BLaER1 treated with 17β-estradiol and CSF1 and Interleukin-3, amounts not matched to agents 10 nM and 100 nM (cell line): ENCODE data around the gene HHIPL1.

ENCODE experiments used
- H3K27ac ChIP-seq, 11 experiments: shearing (Covaris generic); formaldehyde crosslinking; 2 replicates each; pipeline ENCODE4 v1.8.1; 2022
- H3K27me3 ChIP-seq, 11 experiments: shearing (Covaris generic); formaldehyde crosslinking; 2 replicates each; pipeline ENCODE4 v1.8.1; 2022
- H3K36me3 ChIP-seq, 11 experiments: shearing (Covaris generic); formaldehyde crosslinking; 2 replicates each; pipeline ENCODE4 v1.8.1; 2022
- H3K4me1 ChIP-seq, 10 experiments: shearing (Covaris generic); formaldehyde crosslinking; 2 replicates each; pipeline ENCODE4 v1.8.1; 2022
- H3K4me2 ChIP-seq, 11 experiments: shearing (Covaris generic); formaldehyde crosslinking; 2 replicates each; pipeline ENCODE4 v1.8.1; 2022
- H3K4me3 ChIP-seq, 10 experiments: shearing (Covaris generic); formaldehyde crosslinking; 2 replicates each; pipeline ENCODE4 v1.8.1; 2022
- H3K9ac ChIP-seq, 11 experiments: shearing (Covaris generic); formaldehyde crosslinking; 2 replicates each; pipeline ENCODE4 v1.8.1; 2022
- H3K9me3 ChIP-seq, 11 experiments: shearing (Covaris generic); formaldehyde crosslinking; replicated peaks in 1 of 11; 2 replicates each; pipeline ENCODE4 v1.8.1; 2022
- H4K20me1 ChIP-seq, 11 experiments: shearing (Covaris generic); formaldehyde crosslinking; 2 replicates each; pipeline ENCODE4 v1.8.1; 2022
- Cebpa-rat ChIP-seq, 11 experiments: shearing (Covaris generic); IDR thresholded peaks; 2 replicates each; pipeline ENCODE4 v1.8.1; 2022

The HHIPL1 gene

DNA sequence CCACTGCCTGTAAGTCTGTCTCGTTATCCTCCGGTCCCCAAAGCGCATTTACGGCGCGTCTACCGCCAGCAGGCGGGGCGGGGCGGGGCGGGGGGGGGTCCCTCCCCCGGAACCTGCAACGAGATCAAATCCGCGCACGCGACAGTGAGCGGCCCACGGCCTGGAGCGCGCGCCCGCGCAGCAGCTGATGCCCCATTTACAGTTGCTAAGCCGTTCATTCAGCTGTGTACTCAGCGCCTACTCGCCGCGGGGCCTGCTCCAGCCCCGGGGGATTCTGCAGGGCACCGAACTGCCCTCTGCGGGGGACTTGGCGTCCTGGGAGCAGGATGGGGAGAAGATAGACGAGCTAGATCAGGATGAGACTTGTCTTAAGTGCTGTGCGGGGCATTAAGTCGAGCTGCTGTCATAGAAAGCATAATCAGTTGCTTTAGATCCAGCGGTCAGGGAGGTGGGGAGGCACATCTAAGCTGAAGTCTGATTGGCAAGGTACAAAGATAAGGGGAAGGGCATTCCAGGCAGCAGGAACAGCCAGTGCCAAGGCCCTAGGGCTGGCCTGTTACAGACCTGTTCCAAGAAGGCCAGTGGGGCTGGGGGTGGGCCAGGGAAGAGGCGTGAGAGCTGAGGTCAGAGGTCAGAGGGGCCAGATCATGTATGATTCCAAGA is 39.5 kb upstream of the HHIPL1 start:
- Histone ChIP-seq H3K36me3 (no peaks in the 10 kb centered on the region), H3K4me2 (peak overlapping the region; percentile 79 to 97 (median 95)), H3K27me3 (peaks cover 0 to 4% (median 0%) of the 10 kb centered on the region in 11 experiments; a peak in 1 of 22 replicates), H3K9me3 (no peaks in the 10 kb centered on the region), H3K4me1 (peaks cover 32 to 48% (median 47%) of the 10 kb centered on the region in 10 experiments), H3K4me3 (peak overlapping the region; percentile 77 to 94 (median 88)), H4K20me1 (peaks cover 0 to 43% (median 17%) of the 10 kb centered on the region in 11 experiments; a peak in 14 of 22 replicates), H3K27ac (peak overlapping the region in 10 of 11 experiments; percentile 69 to 92 (median 90); a peak in 19 of 22 replicates), H3K9ac (peak overlapping the region; percentile 80 to 95 (median 91))
- no peak for TF ChIP-seq Cebpa-rat (IDR thresholded peaks at IDR 0.05)

DNA sequence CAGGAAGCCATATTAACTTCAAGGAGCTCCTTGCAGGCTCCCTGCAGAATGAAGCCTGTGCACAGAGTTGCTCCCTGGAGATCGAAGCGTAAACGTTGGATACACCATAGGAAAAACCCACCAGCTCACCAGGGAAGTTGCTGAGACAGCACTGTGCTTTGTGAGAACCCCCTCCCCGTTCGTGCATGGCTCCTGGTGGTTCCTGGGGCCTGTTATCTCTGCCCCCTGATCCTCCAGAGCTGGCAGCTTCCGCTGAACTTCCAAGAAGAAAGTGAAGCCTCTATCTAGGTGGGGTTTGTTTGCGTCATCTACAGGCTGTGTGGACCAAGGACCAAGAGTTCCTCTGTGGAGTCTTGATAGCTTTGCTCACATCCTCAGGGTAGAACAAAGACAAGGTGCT is 38.6 kb upstream of the HHIPL1 start:
- peak overlapping the region; percentile 79 to 97 (median 95); a peak in 20 of 22 replicates for H3K4me2 ChIP-seq
- peaks cover 29 to 39% (median 38%) of the 10 kb centered on the region in 10 experiments for H3K4me1 ChIP-seq
- H3K27me3 ChIP-seq, result peaks cover 0 to 4% (median 0%) of the 10 kb centered on the region in 11 experiments; a peak in 1 of 22 replicates
- H3K36me3 ChIP-seq, result no peaks in the 10 kb centered on the region
- H3K9ac ChIP-seq, result peak overlapping the region in 7 of 11 experiments; percentile 89 to 95 (median 92); a peak in 12 of 22 replicates
- H4K20me1 ChIP-seq, result peaks cover 0 to 37% (median 17%) of the 10 kb centered on the region in 11 experiments; a peak in 14 of 22 replicates
- H3K27ac ChIP-seq, result peak overlapping the region in 3 of 11 experiments; percentile 69 to 92 (median 90); a peak in 2 of 22 replicates
- TF ChIP-seq Cebpa-rat (IDR thresholded peaks at IDR 0.05), result no peak
- no peaks in the 10 kb centered on the region for H3K9me3 ChIP-seq
- H3K4me3 ChIP-seq, result peak overlapping the region in 6 of 10 experiments; percentile 84 to 94 (median 90); a peak in 5 of 20 replicates

DNA sequence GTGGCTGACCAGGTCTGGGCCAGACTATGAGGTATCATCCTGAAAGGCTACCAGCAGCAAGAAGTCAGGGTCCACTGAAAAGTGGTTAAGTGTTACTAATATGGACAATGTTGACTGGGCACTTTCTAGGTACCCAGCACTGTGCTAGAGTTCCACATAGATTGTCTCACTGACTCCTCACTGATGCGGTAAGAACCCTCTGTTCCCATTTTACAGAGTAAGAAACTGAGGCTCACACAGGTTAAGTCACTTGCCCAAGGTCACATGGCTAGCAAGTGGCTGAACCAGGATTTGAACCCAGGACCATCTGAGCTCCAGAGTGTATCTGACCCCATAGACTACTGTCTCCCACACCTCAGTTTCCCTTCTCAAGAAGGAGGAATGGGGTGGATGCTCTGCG is 36.3 kb upstream of the HHIPL1 start:
- H3K4me1 ChIP-seq, result peaks cover 8 to 17% (median 16%) of the 10 kb centered on the region in 10 experiments; a peak in 19 of 20 replicates
- TF ChIP-seq Cebpa-rat (IDR thresholded peaks at IDR 0.05), result no peak

DNA sequence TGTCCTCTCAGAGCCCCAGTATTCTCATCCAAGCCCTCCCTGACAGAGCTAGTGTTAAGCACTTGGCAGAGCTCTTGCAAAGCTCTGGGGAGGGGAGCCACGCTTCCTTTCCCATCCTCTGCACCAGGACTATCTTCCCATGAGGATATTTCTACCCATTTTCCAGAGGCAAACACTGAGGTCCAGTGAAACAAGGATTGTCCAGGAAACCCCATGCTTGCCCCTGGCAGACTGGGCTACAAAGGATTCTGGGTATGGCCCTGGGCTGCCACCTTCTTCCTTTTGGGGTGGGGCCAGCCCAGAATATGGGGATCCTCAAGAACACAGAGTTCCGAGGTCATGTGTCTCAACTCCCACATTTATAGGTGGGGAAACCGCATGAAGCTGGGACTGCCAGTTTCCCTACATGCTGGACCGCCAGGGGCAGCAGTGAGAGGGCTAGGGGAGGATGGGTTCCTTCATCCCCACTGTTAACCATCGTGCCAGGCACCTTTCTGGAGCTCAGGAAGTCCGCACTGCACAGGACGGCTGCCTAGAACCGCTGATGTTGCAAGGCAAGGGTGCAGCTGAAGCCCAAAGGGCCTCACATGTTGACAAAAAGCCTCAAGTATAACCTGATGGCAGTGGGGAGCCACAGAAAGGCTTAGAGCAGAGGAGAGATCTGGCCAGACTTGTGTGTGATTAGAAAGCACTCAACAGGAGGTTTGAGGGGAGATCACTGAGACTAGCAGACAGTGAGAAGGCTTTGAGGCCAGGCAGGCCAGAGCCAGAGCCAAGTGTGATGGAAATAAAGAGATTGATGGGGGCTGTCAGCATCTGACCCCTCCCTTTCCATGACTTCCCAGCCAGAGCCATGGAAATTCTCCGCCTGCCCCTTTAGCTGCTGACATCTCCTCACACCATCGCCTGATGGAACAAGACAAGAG is 35.4 kb upstream of the HHIPL1 start:
- H3K9me3 ChIP-seq, result no peaks in the 10 kb centered on the region
- H3K36me3 ChIP-seq, result no peaks in the 10 kb centered on the region
- peaks cover 0 to 21% (median 0%) of the 10 kb centered on the region in 11 experiments; a peak in 6 of 22 replicates for H4K20me1 ChIP-seq
- H3K27me3 ChIP-seq, result no peaks in the 10 kb centered on the region
- H3K4me2 ChIP-seq, result no peak overlapping the region
- H3K4me3 ChIP-seq, result no peak overlapping the region
- H3K27ac ChIP-seq, result no peak overlapping the region
- H3K4me1 ChIP-seq, result peaks cover 8 to 16% (median 15%) of the 10 kb centered on the region in 10 experiments; a peak in 19 of 20 replicates
- no peak for TF ChIP-seq Cebpa-rat (IDR thresholded peaks at IDR 0.05)
- H3K9ac ChIP-seq, result no peak overlapping the region

More for the DNA sequence above, 36.3 kb upstream of the HHIPL1 start:
- Histone ChIP-seq H3K36me3 (no peaks in the 10 kb centered on the region), H3K9ac (no peak overlapping the region), H3K27ac (no peak overlapping the region), H3K27me3 (peaks cover 0 to 1% (median 0%) of the 10 kb centered on the region in 11 experiments; a peak in 1 of 22 replicates), H3K4me3 (no peak overlapping the region), H3K4me2 (no peak overlapping the region), H4K20me1 (peaks cover 0 to 21% (median 0%) of the 10 kb centered on the region in 11 experiments; a peak in 6 of 22 replicates), H3K9me3 (no peaks in the 10 kb centered on the region)

DNA sequence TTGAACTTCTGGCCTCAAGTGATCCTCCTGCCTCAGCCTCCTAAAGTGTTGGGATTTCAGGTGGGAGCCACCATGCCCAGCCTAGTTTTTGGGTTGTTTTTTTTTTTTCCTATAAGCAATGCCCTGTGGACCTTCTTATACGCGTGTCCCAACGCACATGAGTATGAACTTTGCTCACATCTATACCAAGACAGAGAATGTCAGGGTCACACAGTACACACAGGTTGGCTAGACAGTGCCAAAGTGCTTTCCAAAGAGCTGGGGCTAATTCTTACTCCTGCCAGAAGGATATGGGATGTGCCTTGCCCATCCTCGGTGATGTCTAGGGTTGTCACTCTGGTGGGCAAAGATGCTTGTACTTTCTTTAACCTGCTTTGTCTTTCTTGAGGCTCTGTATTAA is 33.3 kb upstream of the HHIPL1 start:
- no peaks in the 10 kb centered on the region for H3K9me3 ChIP-seq
- H4K20me1 ChIP-seq, result peaks cover 0 to 15% (median 0%) of the 10 kb centered on the region in 11 experiments; a peak in 4 of 22 replicates
- H3K36me3 ChIP-seq, result no peaks in the 10 kb centered on the region
- H3K9ac ChIP-seq, result no peak overlapping the region
- no peak overlapping the region for H3K4me3 ChIP-seq
- peaks cover 0 to 6% (median 3%) of the 10 kb centered on the region in 10 experiments; a peak in 16 of 20 replicates for H3K4me1 ChIP-seq
- no peak overlapping the region for H3K4me2 ChIP-seq
- no peak overlapping the region for H3K27ac ChIP-seq
- no peaks in the 10 kb centered on the region for H3K27me3 ChIP-seq
- TF ChIP-seq Cebpa-rat (IDR thresholded peaks at IDR 0.05), result no peak

DNA sequence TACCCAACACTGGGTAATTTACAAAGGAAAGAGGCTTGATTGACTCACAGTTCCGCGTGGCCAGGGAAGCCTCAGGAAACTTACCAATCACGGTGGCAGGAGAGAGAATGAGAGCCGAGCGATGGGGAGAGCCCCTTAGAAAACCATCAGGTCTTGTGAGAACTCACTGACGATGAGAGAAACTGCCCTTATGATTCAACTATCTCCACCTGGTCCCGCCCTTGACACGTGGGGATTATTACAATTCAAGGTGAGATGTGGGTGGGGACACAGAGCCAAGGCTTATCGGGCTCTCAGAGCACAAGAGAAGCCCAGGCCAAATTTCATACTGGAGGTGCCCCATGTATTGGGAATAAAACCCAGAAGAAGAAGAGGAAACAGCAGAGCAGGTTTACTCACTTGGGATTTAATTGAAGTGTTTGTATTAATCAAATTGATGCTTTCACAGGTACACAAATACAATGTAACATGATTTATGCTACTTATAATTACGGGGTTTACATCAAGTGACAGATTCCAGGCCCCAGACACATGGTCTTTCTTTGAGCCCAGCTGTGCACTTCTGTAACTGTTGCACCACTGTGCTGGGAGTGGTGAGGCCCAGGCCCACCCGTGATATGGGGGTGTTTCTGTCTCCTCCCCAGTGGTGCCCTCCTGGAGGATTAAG is 32.7 kb upstream of the HHIPL1 start:
- Histone ChIP-seq H3K27me3 (no peaks in the 10 kb centered on the region), H4K20me1 (peaks cover 0 to 15% (median 0%) of the 10 kb centered on the region in 11 experiments; a peak in 3 of 22 replicates), H3K4me2 (no peak overlapping the region), H3K9me3 (no peaks in the 10 kb centered on the region), H3K9ac (no peak overlapping the region), H3K4me3 (no peak overlapping the region), H3K36me3 (no peaks in the 10 kb centered on the region), H3K27ac (no peak overlapping the region), H3K4me1 (peaks cover 0 to 8% (median 3%) of the 10 kb centered on the region in 10 experiments; a peak in 3 of 20 replicates)
- no peak for TF ChIP-seq Cebpa-rat (IDR thresholded peaks at IDR 0.05)

DNA sequence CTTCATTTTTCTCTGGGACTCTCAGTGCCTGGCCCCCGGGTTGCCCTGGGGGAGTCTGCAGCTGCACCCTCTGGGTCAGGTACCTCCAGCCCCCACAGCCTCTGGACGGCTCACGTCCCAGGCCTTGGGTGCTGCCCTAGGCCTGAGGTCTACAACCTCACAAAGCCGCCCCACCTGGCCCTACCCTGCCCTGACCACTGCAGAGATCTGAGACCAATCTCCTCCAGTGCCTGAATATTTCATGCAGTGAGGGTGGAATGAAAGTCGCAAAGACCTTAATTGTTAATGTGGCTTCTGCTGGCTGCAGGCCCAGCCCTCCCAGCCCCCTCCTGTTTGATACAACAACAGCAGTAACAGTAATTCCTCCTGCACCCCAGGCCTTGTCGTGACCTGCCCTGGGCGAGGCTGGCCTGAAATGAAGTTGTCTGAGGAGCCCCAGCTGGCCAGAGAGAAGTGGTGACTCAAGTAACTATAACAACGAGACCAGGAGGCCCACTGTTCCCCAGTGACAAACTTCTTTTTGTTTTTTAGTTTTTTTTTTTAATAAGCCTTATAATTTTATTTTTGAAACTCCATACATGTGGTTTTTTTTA is 32.1 kb upstream of the HHIPL1 start:
- Histone ChIP-seq H3K4me2 (no peak overlapping the region), H3K27me3 (no peaks in the 10 kb centered on the region), H3K4me1 (peaks cover 0 to 12% (median 6%) of the 10 kb centered on the region in 10 experiments; a peak in 3 of 20 replicates), H3K27ac (no peak overlapping the region), H4K20me1 (peaks cover 0 to 19% (median 0%) of the 10 kb centered on the region in 11 experiments; a peak in 5 of 22 replicates), H3K36me3 (no peaks in the 10 kb centered on the region), H3K4me3 (no peak overlapping the region), H3K9me3 (no peaks in the 10 kb centered on the region), H3K9ac (no peak overlapping the region)
- no peak for TF ChIP-seq Cebpa-rat (IDR thresholded peaks at IDR 0.05)
